ENCODE results near the gene AIF1.
"Not testable (repeated sequence)": the region's sequence is repeated elsewhere in the genome, so short reads cannot be mapped to it uniquely, and the experiment has no call there.

Gene AIF1

GRCh38 chr6:31580807-31581433 is 34.1 kb upstream of the AIF1 start:
- DNase-seq: peak; percentile 85

GRCh38 chr6:31581434-31582229 is 33.4 kb upstream of the AIF1 start:
- DNase-seq: no peak

GRCh38 chr6:31582230-31582643 is 32.8 kb upstream of the AIF1 start, which contains the start of gene LTB:
LTB (minus strand) TSS chr6:31582424; CDS start chr6:31582417, 7 bp downstream.
- DNase-seq: peak; percentile 68

GRCh38 chr6:31585491-31585890 is 29.5 kb upstream of the AIF1 start:
- no peak for DNase-seq

- DNase-seq: no peak
These were observed 29.0 kb upstream of the AIF1 start, which contains the start of gene LST1 for GRCh38 chr6:31586008-31586407. LST1 (plus strand) TSS chr6:31586277; CDS start chr6:31587300, 1,023 bp downstream.

- no peak for DNase-seq
These were observed 28.3 kb upstream of the AIF1 start for GRCh38 chr6:31586599-31587281.

- no peak for DNase-seq
These were observed 26.9 kb upstream of the AIF1 start for GRCh38 chr6:31587791-31588777.

- DNase-seq: no peak
These were observed 26.0 kb upstream of the AIF1 start for GRCh38 chr6:31588871-31589650.

- DNase-seq: not testable (repeated sequence)
These were observed 24.3 kb upstream of the AIF1 start for GRCh38 chr6:31590691-31591090.

- DNase-seq: no peak
These were observed 22.6 kb upstream of the AIF1 start for GRCh38 chr6:31592396-31592771.

GRCh38 chr6:31597006-31597405 is 18.0 kb upstream of the AIF1 start:
- no peak for DNase-seq

GRCh38 chr6:31607317-31607716 is 7.7 kb upstream of the AIF1 start:
- no peak for DNase-seq

GRCh38 chr6:31609519-31610406 is 5.3 kb upstream of the AIF1 start:
- DNase-seq: no peak

GRCh38 chr6:31610968-31611367 is 4.1 kb upstream of the AIF1 start:
- no peak for DNase-seq

- no peak for DNase-seq
These were observed 887 bp upstream of the AIF1 start for GRCh38 chr6:31614075-31614619.

GRCh38 chr6:31615748-31616147 is 714 bp downstream of the AIF1 start:
- DNase-seq: no peak

GRCh38 chr6:31617010-31617409 is 2.0 kb downstream of the AIF1 start:
- DNase-seq: no peak

- peak; percentile 94 for DNase-seq
These were observed 5.0 kb downstream of the AIF1 start for GRCh38 chr6:31619805-31620585.

GRCh38 chr6:31620586-31621319 is 5.7 kb downstream of the AIF1 start, which contains the start of gene PRRC2A:
PRRC2A (plus strand) TSS chr6:31620715; CDS start chr6:31622790, 2,075 bp downstream.
- DNase-seq: no peak

Data from effector CD4-positive, alpha-beta T cell (primary cell).